CD14-positive monocyte (primary cell): ENCODE results near the gene CTNNA2. TPM values are rescaled to one million over a fixed set of nuclear protein-coding genes. Genes with fewer than 3 reads are reported as not detected.

ENCODE experiments used
- DNase-seq, 3 donors: peaks; one replicate each; pipeline ENCODE4 v3.0.0-alpha.2; 2011 to 2022
- H2AFZ ChIP-seq: 2 replicates; pipeline ENCODE4 v1.6.0; 2012; ENCODE audit warnings: mild to moderate bottlenecking, low read depth, low read length, inconsistent platforms; ENCODE audit not compliant: insufficient read depth, poor library complexity, severe bottlenecking
- H3K27ac ChIP-seq, 2 donors: 1 replicate in 1 of 2; 2 replicates in 1 of 2; pipeline ENCODE4 v1.5.1; 2012 to 2013; ENCODE audit warnings: low read length in 2 of 2, control low read depth in 1 of 2, inconsistent platforms in 1 of 2, low read depth in 1 of 2, mild to moderate bottlenecking in 1 of 2
- H3K27me3 ChIP-seq, 2 donors: one replicate each; pipeline versions ENCODE4 v1.6.0 to v1.6.1; 2011 to 2013; ENCODE audit warnings: low read length in 2 of 2; ENCODE audit not compliant: control insufficient read depth in 2 of 2, insufficient read depth in 2 of 2
- H3K36me3 ChIP-seq, 2 donors: replicated peaks in 1 of 2; 1 replicate in 1 of 2; 2 replicates in 1 of 2; pipeline versions ENCODE4 v1.5.1 to v1.6.1; 2012 to 2013; ENCODE audit warnings: low read length in 2 of 2, control low read depth in 1 of 2, inconsistent platforms in 1 of 2, mild to moderate bottlenecking in 1 of 2; ENCODE audit not compliant: insufficient read depth in 2 of 2, control insufficient read depth in 1 of 2
- H3K4me1 ChIP-seq, 2 donors: 1 replicate in 1 of 2; 2 replicates in 1 of 2; pipeline versions ENCODE4 v1.5.1 to v1.6.1; 2012 to 2013; ENCODE audit warnings: low read length in 2 of 2, control low read depth in 1 of 2, inconsistent platforms in 1 of 2, mild to moderate bottlenecking in 1 of 2, moderate library complexity in 1 of 2; ENCODE audit not compliant: insufficient read depth in 2 of 2, control insufficient read depth in 1 of 2
- H3K4me2 ChIP-seq: replicated peaks from 2 replicates; pipeline ENCODE3; 2012; ENCODE audit warnings: low read length, moderate library complexity, mild to moderate bottlenecking; ENCODE audit not compliant: poor library complexity, severe bottlenecking; ENCODE audit errors: extremely low read depth
- H3K4me3 ChIP-seq, 3 experiments: fragments of 200-600 bp in 1 of 3; sonication (generic) in 1 of 3; replicated peaks in 1 of 3; 1 replicate in 2 of 3; 2 replicates in 1 of 3; pipeline ENCODE4 v1.5.1; 2011 to 2013; ENCODE audit warnings: low read length in 3 of 3, mild to moderate bottlenecking in 3 of 3, control low read depth in 2 of 3, low read depth in 2 of 3, inconsistent platforms in 1 of 3, moderate library complexity in 1 of 3
- H3K79me2 ChIP-seq: 2 replicates; pipeline ENCODE4 v1.6.0; 2012; ENCODE audit warnings: mild to moderate bottlenecking, control low read depth, inconsistent platforms, low read length, moderate library complexity; ENCODE audit not compliant: insufficient read depth
- H3K9ac ChIP-seq: 2 replicates; pipeline ENCODE4 v1.6.0; 2017; ENCODE audit warnings: low read length, mild to moderate bottlenecking; ENCODE audit not compliant: insufficient read depth, poor library complexity, severe bottlenecking
- H3K9me3 ChIP-seq, 2 donors: replicated peaks in 1 of 2; 1 replicate in 1 of 2; 2 replicates in 1 of 2; pipeline versions ENCODE4 v1.5.1 to v1.6.1; 2012 to 2013; ENCODE audit warnings: low read length in 2 of 2, control low read depth in 1 of 2; ENCODE audit not compliant: control insufficient read depth in 1 of 2, insufficient read depth in 1 of 2
- H4K20me1 ChIP-seq: 2 replicates; pipeline ENCODE4 v1.6.0; 2012; ENCODE audit warnings: mild to moderate bottlenecking, low read length, control low read depth, moderate library complexity; ENCODE audit not compliant: insufficient read depth
- H3K27ac Mint-ChIP-seq, 7 donors: one replicate each; pipeline ENCODE4 v1.8.0; 2020; ENCODE audit warnings: mild to moderate bottlenecking in 7 of 7, mixed read lengths in 7 of 7, moderate library complexity in 6 of 7, inconsistent platforms in 2 of 7
- H3K27me3 Mint-ChIP-seq, 3 donors: one replicate each; pipeline ENCODE4 v1.8.0; 2021 to 2022; ENCODE audit warnings: low read depth in 3 of 3, mild to moderate bottlenecking in 3 of 3, mixed read lengths in 3 of 3, moderate library complexity in 3 of 3, inconsistent platforms in 1 of 3
- H3K36me3 Mint-ChIP-seq, 2 donors: one replicate each; pipeline ENCODE4 v1.8.0; 2020; ENCODE audit warnings: mixed read lengths in 2 of 2, inconsistent platforms in 1 of 2, mild to moderate bottlenecking in 1 of 2
- H3K4me1 Mint-ChIP-seq: one replicate; pipeline ENCODE4 v1.8.0; 2020; ENCODE audit warnings: mild to moderate bottlenecking, mixed read lengths
- H3K4me3 Mint-ChIP-seq, 2 donors: one replicate each; pipeline ENCODE4 v1.8.0; 2020; ENCODE audit warnings: mild to moderate bottlenecking in 2 of 2, mixed read lengths in 2 of 2, moderate library complexity in 1 of 2
- H3K9me3 Mint-ChIP-seq, 7 donors: one replicate each; pipeline ENCODE4 v1.8.0; 2020 to 2022; ENCODE audit warnings: mixed read lengths in 7 of 7, mild to moderate bottlenecking in 6 of 7, moderate library complexity in 6 of 7, inconsistent platforms in 2 of 7
- WGBS: methylation state at CpG from one replicate; pipeline ENCODE4 v1.1.5; 2013; ENCODE audit warnings: missing lambda C conversion rate; ENCODE audit not compliant: insufficient coverage; 5-methylcytosine and 5-hydroxymethylcytosine counted together
- intact Hi-C, 2 donors: fragments of 100-400 bp; cut with micrococcal nuclease; formaldehyde crosslinking; loops; one replicate each; pipeline versions ENCODE4 v1.15.0 to v1.15.1; 2023
- polyA plus RNA-seq, 3 donors: library from polyadenylated mRNA; depleted of rRNA in 1 of 3; unstranded in 2 of 3; stranded (reverse) in 1 of 3; fragments of 300-500 nt in 2 of 3; fragments of >200 nt in 1 of 3; fragmentation: Illumina TruSeq in 2 of 3; gene quantifications; 1 replicate in 2 of 3; 2 replicates in 1 of 3; pipeline ENCODE4 v1.2.3, GENCODE V29; 2012 to 2021
- TF ChIP-seq, protein P1 (sequence below): fragments of 200-600 bp; IDR thresholded peaks from one replicate; pipeline ENCODE4 v1.8.0; 2022; ENCODE audit warnings: antibody characterized with exemption, mild to moderate bottlenecking

CTNNA2 gene
- polyA plus RNA-seq, 3 donors, result not detected

DNA sequence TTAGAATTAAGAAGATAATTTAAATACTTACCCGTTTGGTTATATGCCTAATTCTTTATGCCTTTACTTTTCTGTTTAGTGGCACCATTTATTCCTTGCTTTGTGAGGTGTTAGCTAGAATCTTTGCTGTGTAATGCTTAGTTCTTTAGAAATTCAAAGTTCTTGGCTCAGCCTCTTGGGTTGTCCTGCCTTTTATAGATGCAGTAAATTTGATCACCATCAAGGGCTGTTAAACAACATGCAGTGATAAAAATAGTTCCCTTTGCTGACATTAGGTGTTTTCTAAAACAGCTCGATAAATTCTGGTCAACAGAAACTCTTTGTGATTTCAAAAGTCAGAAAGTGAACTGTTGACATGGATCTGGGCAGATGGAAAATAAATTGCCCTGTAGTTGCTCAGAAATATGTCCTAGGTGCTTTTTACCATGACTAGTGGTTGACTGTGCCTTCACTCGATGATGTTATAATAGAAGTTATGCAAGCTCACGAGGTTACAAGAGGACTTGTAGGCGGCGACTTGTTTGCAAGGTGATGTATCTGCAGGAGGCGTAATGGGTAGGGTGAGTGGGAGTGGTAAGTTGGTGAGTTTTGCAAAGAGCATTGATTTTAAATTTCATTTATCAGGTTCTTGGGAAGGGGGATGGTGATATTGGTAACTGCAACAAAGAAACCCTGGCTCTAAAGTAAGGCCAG lies 739.6 kb downstream of the CTNNA2 start:
- WGBS, result 97% methylated on average over 6 of the region's 7 CpGs
- TF ChIP-seq, protein P1, sequence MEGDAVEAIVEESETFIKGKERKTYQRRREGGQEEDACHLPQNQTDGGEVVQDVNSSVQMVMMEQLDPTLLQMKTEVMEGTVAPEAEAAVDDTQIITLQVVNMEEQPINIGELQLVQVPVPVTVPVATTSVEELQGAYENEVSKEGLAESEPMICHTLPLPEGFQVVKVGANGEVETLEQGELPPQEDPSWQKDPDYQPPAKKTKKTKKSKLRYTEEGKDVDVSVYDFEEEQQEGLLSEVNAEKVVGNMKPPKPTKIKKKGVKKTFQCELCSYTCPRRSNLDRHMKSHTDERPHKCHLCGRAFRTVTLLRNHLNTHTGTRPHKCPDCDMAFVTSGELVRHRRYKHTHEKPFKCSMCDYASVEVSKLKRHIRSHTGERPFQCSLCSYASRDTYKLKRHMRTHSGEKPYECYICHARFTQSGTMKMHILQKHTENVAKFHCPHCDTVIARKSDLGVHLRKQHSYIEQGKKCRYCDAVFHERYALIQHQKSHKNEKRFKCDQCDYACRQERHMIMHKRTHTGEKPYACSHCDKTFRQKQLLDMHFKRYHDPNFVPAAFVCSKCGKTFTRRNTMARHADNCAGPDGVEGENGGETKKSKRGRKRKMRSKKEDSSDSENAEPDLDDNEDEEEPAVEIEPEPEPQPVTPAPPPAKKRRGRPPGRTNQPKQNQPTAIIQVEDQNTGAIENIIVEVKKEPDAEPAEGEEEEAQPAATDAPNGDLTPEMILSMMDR, result no peak
- H2AFZ ChIP-seq, result no peak overlapping the region

GRCh38 chr2:80255918-80256781 lies 743.3 kb downstream of the CTNNA2 start:
- H3K4me1 ChIP-seq, result no peaks in the 10 kb centered on the region
- Mint-ChIP-seq H3K27ac (no peak overlapping the region), H3K4me3 (no peak overlapping the region), H3K4me1 (no peaks in the 10 kb centered on the region), H3K27me3 (peaks cover 1 to 2% (median 2%) of the 10 kb centered on the region in 3 donors), H3K36me3 (no peaks in the 10 kb centered on the region), H3K9me3 (peaks cover 0 to 8% (median 0%) of the 10 kb centered on the region in 7 donors)
- H2AFZ ChIP-seq, result no peak overlapping the region
- H3K36me3 ChIP-seq, result no peaks in the 10 kb centered on the region
- no peaks in the 10 kb centered on the region for H3K27me3 ChIP-seq
- H3K79me2 ChIP-seq, result no peaks in the 10 kb centered on the region
- 85% methylated on average over 4 of the region's 9 CpGs for whole genome bisulfite sequencing
- H3K27ac ChIP-seq, result no peak overlapping the region
- DNase-seq, result no peak
- no peak overlapping the region for H3K4me3 ChIP-seq
- H3K4me2 ChIP-seq, result no peak overlapping the region
- TF ChIP-seq, protein P1, result no peak
- H4K20me1 ChIP-seq, result no peaks in the 10 kb centered on the region
- intact Hi-C loops, result no loop called here
- no peak overlapping the region for H3K9ac ChIP-seq
- no peaks in the 10 kb centered on the region for H3K9me3 ChIP-seq

More for the DNA sequence above, 739.6 kb downstream of the CTNNA2 start:
- Mint-ChIP-seq H3K27me3 (peaks cover 0 to 2% (median 2%) of the 10 kb centered on the region in 3 donors), H3K4me3 (no peak overlapping the region), H3K36me3 (no peaks in the 10 kb centered on the region), H3K4me1 (no peaks in the 10 kb centered on the region), H3K27ac (no peak overlapping the region), H3K9me3 (peaks cover 0 to 7% (median 3%) of the 10 kb centered on the region in 7 donors)
- intact Hi-C loops, result no loop called here
- Histone ChIP-seq H3K27ac (no peak overlapping the region), H3K79me2 (no peaks in the 10 kb centered on the region), H3K36me3 (no peaks in the 10 kb centered on the region), H3K27me3 (no peaks in the 10 kb centered on the region), H4K20me1 (no peaks in the 10 kb centered on the region), H3K4me3 (no peak overlapping the region), H3K4me1 (no peaks in the 10 kb centered on the region), H3K9me3 (no peaks in the 10 kb centered on the region), H3K9ac (no peak overlapping the region), H3K4me2 (no peak overlapping the region)
- DNase-seq, result no peak
